ENCODE data around the gene ATCAY.
"Not testable (repeated sequence)": the region's sequence is repeated elsewhere in the genome, so short reads cannot be mapped to it uniquely, and the experiment has no call there.

ATCAY gene

GRCh38 chr19:3879656-3880055 lies 829 bp upstream of the ATCAY start:
- TF ChIP-seq, protein P1, sequence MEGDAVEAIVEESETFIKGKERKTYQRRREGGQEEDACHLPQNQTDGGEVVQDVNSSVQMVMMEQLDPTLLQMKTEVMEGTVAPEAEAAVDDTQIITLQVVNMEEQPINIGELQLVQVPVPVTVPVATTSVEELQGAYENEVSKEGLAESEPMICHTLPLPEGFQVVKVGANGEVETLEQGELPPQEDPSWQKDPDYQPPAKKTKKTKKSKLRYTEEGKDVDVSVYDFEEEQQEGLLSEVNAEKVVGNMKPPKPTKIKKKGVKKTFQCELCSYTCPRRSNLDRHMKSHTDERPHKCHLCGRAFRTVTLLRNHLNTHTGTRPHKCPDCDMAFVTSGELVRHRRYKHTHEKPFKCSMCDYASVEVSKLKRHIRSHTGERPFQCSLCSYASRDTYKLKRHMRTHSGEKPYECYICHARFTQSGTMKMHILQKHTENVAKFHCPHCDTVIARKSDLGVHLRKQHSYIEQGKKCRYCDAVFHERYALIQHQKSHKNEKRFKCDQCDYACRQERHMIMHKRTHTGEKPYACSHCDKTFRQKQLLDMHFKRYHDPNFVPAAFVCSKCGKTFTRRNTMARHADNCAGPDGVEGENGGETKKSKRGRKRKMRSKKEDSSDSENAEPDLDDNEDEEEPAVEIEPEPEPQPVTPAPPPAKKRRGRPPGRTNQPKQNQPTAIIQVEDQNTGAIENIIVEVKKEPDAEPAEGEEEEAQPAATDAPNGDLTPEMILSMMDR (IDR thresholded peaks at IDR 0.05; ENCODE audit: control extremely low read depth, extremely low read depth, low read depth, missing control alignments), result no peak
- ChIA-PET POLR2A (no interaction called here), CTCF (no interaction called here)
- no peak for DNase-seq (ENCODE audit: extremely low spot score)

DNA sequence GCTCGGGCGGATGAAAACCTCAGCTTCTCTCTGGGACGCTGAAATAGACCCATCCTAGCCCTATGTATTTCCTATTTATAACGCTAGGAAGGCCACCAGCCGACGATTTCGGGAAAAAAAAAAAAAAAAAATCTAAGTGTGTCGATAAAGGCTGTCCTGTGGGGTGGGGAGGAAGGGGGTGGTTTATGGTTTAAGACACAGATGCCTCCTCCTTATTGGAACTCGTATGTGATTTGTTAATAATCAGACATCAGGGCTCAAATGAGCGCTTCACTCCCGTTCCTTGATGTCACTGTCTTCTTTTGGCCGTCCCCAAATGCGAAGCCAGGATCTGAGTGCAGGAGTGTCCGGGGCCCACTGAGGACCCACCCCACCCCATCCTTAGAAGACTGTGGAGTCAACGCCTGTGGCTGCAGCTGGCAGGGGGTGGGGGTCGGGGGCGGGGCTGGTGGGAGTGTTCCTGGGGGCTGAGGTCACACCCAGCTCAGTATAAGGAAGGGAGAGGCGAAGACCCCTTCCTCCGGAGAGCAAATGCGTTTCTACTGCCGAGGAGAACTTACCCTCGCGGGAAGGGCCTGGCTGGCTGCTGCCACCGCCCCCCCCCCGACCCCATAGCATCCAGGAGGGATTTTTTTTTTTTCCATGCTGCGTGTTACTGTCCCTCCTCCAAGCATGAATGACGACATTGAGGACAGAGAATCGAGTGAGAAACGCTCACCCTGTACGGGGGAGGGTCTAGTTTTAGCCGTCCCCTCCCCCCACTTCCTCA lies 971 bp downstream of the ATCAY start:
- POLR2A ChIA-PET, result no interaction called here
- DNase-seq (ENCODE audit: extremely low spot score), result no peak
- TF ChIP-seq, protein P1 (IDR thresholded peaks at IDR 0.05; ENCODE audit: control extremely low read depth, extremely low read depth, low read depth, missing control alignments), result no peak
- CTCF ChIA-PET, result interaction anchor here (1.3 kb wide), 1 partner anchor 32 kb away, joined by 3 read pairs; no protein-coding TSS in a partner anchor

DNA sequence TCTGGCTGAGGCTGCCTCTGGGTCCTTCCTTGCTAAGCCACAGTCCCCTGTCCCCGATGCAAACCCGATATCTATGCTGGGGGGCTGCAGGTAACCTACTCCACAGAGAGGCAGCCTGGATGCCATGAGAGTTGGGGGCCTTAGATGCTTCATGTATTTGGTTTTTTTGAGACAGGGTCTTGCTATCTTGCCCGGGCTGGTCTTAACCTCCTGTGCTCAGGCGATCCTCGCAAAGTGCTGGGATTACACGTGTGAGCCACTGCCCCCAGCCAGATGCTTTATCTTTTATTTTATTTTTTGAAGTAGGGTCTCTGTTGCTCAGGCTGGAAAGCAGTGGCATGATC lies 1.5 kb downstream of the ATCAY start:
- TF ChIP-seq, protein P1 (IDR thresholded peaks at IDR 0.05; ENCODE audit: control extremely low read depth, extremely low read depth, low read depth, missing control alignments), result no peak
- ChIA-PET CTCF (interaction anchor here (1.3 kb wide), 1 partner anchor 33 kb away, joined by 3 read pairs; no protein-coding TSS in a partner anchor), POLR2A (no interaction called here)
- DNase-seq (ENCODE audit: extremely low spot score), result no peak

DNA sequence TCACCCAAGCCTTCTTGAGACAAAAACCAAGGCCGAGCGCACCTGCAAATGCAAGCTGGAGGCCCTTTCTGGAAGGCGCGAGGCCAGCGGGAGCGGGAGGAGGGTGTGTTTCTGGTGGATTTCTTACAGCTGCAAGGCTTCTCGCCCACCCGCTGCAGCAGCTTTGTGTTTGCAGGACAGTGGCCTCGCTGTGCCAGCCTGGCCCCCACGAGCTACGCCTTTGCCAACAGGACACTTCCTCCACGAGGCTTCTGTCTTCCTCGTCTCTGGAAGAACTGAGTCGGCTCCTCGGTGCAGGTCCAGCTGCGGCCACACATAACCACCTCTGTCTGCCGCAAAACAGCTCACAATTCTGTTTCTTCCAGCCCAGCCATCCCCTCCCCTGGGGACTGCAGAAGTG lies 10.1 kb downstream of the ATCAY start:
- POLR2A ChIA-PET, result interaction anchor here (0.6 kb wide), 1 partner anchor 263 kb away, joined by 3 read pairs; no protein-coding TSS in a partner anchor
- no peak for DNase-seq (ENCODE audit: extremely low spot score)
- TF ChIP-seq, protein P1 (IDR thresholded peaks at IDR 0.05; ENCODE audit: control extremely low read depth, extremely low read depth, low read depth, missing control alignments), result no peak
- CTCF ChIA-PET, result no interaction called here

GRCh38 chr19:3893509-3894179 lies 13.2 kb downstream of the ATCAY start:
- POLR2A ChIA-PET, result no interaction called here
- DNase-seq (ENCODE audit: extremely low spot score), result no peak
- TF ChIP-seq, protein P1 (IDR thresholded peaks at IDR 0.05; ENCODE audit: control extremely low read depth, extremely low read depth, low read depth, missing control alignments), result no peak
- CTCF ChIA-PET, result no interaction called here

GRCh38 chr19:3894959-3895358 lies 14.5 kb downstream of the ATCAY start:
- CTCF ChIA-PET, result interaction anchor here (1.0 to 1.1 kb wide), 2 partner anchors 16 to 245 kb away, joined by 3 to 4 read pairs; no protein-coding TSS in a partner anchor
- DNase-seq (ENCODE audit: extremely low spot score); POLR2A ChIA-PET: not testable (repeated sequence)

GRCh38 chr19:3895788-3896187 lies 15.3 kb downstream of the ATCAY start:
- ChIA-PET POLR2A (no interaction called here), CTCF (interaction anchor here (1.0 to 1.1 kb wide), 2 partner anchors 15 to 244 kb away, joined by 3 to 4 read pairs; no protein-coding TSS in a partner anchor)
- no peak for DNase-seq (ENCODE audit: extremely low spot score)
- TF ChIP-seq, protein P1 (IDR thresholded peaks at IDR 0.05; ENCODE audit: control extremely low read depth, extremely low read depth, low read depth, missing control alignments), result no peak
